IPS-18c (cell line): Measurements from ENCODE around the gene PAFAH1B2.

Experiments
- H3K4me3 ChIP-seq: 2 replicates; pipeline ENCODE4 v1.7.0; 2013; ENCODE audit warnings: low read depth, mild to moderate bottlenecking, low read length, moderate library complexity; ENCODE audit not compliant: insufficient read depth
- H3K9me3 ChIP-seq: one replicate; pipeline ENCODE4 v1.6.1; 2013; ENCODE audit warnings: mild to moderate bottlenecking, low read length, moderate library complexity; ENCODE audit not compliant: control insufficient read depth, insufficient read depth

The PAFAH1B2 gene

DNA sequence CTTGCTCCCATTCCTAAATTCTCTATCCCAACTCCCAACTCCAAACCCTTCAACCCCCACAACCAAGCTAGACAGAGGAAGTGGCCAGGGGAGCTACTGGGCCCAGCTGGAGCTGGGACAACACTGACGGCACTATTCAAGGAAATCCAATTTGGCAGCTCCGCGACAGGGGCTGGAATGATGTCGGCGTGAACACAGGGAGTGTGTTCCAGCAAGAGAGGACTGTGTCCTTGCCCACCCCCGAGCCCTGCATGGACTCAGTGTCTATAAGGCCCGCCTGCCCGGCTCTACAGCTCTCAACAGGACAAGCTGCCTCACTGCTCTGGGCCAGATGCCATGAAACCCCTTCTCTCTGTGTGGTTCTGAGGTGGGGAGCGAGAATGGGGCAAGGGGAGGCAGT is 76.5 kb downstream of the PAFAH1B2 start:
- peaks cover 2% of the 10 kb centered on the region for H3K9me3 ChIP-seq
- H3K4me3 ChIP-seq: no peak overlapping the region

DNA sequence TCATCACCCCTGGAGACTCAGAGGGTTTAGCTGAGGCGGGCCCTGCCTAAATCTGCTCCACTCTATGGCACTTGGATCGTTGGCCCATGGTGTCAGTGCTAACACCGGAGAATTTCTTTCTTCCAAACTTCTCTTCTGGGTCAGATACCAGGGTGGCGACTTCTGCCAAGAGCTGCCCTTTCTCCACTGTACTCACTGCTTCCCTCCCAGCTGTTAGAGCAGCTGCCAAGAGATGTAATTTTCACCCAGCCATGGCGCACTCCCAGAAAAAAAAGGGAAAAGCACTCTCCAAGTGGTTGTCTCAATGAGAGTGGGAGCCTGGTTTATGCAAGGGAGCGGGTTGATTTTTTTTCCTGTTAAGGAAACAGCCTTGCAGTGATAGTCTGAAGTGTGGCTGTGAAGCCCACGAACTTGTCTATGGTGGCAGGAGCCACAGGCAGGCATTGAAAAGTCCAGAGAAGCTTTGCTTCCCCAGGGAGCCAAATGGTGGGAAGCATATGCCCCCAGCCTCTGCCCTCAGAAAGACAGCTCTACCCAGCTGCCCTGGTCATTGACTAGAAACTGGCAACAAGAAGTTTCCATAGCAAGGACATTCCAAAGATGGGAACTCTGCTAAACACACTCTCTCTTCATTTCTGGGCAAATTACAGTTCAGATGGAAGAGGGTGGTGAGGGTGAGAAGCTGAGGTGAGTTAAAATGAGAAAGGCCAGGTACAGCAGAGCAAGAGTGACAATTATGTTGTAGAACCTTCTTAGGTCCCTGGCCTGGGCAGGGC is 77.1 kb downstream of the PAFAH1B2 start:
- H3K4me3 ChIP-seq: no peak overlapping the region

DNA sequence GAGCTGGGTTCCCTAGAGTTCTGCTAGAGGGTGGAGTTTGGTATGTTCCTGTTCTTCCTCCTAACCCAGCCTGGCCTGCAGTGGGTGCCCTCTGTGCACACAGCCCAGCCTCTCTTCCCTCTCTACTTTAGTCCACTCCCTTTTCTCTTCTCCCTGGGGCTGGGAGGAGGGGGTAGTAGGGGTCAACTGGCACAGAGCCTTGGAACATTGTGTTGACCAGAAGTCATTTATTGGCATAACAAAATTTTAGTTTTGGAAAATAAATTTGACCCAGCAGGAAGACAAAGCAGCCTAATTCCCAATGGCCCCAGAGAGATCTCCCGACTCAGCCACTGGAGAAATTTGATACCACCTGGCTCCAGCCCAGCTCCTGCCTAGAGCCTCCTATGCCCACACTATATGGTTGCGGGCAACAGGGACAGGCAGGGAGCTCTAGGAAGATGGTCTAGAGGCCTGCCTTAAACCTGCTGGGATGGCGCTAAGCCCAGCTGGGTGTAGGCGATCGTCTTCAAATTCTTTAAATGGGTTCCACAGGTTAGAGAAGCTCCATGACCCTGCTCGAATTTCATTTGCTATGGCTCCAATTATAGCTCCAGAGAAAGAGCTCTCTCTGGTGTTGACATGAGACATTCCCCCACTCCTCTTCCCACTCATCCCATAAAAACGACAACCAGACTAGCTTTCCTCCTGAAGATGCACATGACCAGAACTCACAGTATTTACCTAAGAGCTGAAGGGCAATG is 77.9 kb downstream of the PAFAH1B2 start:
- Histone ChIP-seq H3K4me3 (no peak overlapping the region), H3K9me3 (peaks cover 2% of the 10 kb centered on the region)

More for the DNA sequence above, 77.1 kb downstream of the PAFAH1B2 start:
- H3K9me3 ChIP-seq: peaks cover 2% of the 10 kb centered on the region

DNA sequence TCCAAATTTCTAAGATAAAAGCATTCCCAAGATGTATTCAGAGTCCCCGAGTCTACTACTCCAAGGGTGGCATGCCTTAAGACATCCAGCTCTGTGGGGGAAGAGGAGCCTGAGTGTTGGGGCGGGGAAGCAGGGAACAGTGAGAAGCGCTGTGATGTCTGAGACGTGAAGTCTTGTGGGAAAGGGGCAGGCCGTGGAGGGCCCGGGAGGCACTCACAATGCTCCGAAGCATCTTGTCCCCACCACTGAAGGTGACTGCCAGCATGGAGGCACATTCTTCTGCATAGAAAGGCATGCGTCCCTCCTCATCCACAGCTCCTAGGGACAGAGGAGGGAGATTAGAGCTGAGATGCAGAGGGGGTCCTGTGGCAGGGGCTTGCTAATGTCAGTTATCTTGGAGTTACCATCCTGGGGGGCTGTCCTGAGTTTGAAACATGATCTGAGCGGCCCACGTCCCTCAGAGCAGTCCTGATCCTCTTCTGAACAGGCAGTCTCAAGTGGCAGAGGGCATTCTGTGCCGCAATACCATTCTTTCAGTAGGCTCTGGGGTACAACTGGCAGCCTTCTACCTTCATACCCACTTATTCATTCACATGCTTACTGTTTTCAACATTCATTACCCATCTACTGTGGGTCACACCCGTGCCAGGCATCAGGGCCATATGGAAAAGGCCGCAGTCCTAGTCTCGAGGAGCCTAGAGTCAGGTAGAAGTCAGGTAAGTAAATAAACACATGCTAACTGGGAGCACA is 79.1 kb downstream of the PAFAH1B2 start:
- no peak overlapping the region for H3K4me3 ChIP-seq
- peaks cover 2% of the 10 kb centered on the region for H3K9me3 ChIP-seq

DNA sequence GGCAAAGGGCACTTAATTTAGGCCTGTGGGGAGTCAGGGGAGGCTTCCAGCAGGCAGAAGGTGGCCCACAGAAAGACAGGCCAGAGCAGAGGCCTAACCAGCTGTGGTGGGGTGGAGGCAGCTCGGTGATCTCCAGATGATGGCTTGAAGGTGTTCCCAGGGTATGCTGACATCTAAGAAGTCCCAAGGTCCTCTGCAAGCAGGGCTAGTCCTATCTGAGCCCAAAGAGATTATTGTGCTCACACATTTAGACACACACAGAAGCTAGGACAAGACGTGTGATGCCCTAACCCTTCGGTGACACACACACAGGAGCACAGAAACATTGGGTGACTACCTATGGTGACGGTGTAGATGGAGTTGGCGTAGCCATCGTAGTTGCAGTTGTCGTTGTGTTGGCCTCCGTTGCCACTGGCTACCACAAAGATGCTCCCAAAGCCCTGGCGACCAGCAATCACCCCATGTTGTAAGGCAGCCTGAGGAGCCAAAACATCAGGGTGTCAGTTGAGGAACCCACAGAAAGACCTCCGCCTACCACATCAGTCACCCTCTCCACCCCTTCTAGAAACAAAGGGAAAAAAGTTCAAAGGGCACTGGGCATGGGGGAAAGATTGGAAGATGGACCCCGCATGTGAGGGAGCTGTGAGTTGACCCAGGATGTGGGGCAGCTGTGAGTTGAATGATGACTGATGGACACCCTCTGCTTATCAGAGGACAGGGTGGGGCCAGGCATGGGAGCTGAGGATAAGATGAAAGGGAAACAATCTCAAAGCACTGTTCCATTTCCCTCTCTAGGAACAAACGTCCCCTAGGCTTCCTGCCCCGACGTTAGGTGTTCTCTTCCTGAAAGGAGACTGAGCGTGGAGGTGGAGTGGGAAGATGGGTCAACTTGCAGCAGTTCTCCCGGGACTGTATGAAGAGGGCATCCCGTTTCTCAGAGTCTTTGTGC is 79.9 kb downstream of the PAFAH1B2 start:
- H3K4me3 ChIP-seq: no peak overlapping the region
- H3K9me3 ChIP-seq: no peaks in the 10 kb centered on the region

DNA sequence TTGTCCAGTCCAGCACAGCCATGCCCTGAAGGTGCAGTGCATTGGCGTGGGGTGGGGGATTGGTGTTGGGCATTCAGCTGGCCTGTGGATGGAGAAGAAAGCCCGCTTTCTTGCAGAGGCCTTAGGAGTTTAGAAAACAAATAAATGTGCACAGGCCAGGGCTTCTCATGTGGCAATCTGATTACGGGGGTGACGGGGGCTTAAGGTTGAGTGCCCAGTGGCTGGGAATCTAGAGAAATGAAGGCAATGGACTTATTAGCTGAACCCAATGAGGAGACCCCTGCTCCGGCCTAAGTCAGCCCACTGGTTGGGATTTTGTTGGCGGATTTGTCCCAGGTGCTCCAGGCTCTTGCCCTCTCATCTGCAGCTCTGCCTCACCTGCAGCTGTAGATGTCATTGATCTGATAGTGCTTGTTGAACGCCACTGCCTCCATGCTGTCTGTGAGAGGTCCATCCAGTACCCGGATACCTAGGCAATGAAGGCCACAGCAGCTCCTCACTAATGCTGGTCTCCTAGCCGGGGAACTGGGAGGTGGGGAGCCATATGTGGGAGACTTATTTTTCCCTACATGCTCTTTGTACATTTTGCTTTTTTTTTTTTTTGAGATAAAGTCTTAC is 81.6 kb downstream of the PAFAH1B2 start:
- Histone ChIP-seq H3K9me3 (peaks cover 2% of the 10 kb centered on the region), H3K4me3 (no peak overlapping the region)
